Stimulated activated CD8-positive, alpha-beta memory T cell treated with anti-CD3 and anti-CD28 coated beads, Interleukin-7, amount 100 ng/mL, for 48 hours (primary cell): ENCODE measurements around the gene P2RY2.

ENCODE experiments used
- DNase-seq, 2 donors: peaks; one replicate each; pipeline ENCODE4 v3.0.0-alpha.2; 2020; ENCODE audit warnings: low read depth in 1 of 2; ENCODE audit errors: extremely low read depth in 1 of 2

Gene P2RY2

GRCh38 chr11:73204711-73205121 lies 13.4 kb upstream of the P2RY2 start:
- DNase-seq = no peak

GRCh38 chr11:73205661-73206343 lies 12.3 kb upstream of the P2RY2 start:
- no peak for DNase-seq

- no peak for DNase-seq
These were observed 11.3 kb upstream of the P2RY2 start for GRCh38 chr11:73206801-73207200.

- DNase-seq = no peak
These were observed 8.2 kb upstream of the P2RY2 start for GRCh38 chr11:73209892-73210291.

- DNase-seq = no peak
These were observed 7.0 kb upstream of the P2RY2 start for GRCh38 chr11:73210916-73211667.

- DNase-seq = no peak
These were observed 4.6 kb upstream of the P2RY2 start for GRCh38 chr11:73213196-73214143.

GRCh38 chr11:73215191-73216134 lies 2.6 kb upstream of the P2RY2 start:
- no peak for DNase-seq

- DNase-seq = no peak
These were observed 1.6 kb upstream of the P2RY2 start for GRCh38 chr11:73216465-73216864.

- no peak for DNase-seq
These were observed 811 bp upstream of the P2RY2 start for GRCh38 chr11:73217131-73217809.

GRCh38 chr11:73217810-73218105 lies 323 bp upstream of the P2RY2 start:
- no peak for DNase-seq

GRCh38 chr11:73218830-73219215 lies 742 bp downstream of the P2RY2 start:
- no peak for DNase-seq

- DNase-seq = no peak
These were observed 1.6 kb downstream of the P2RY2 start for GRCh38 chr11:73219396-73220285.

GRCh38 chr11:73221451-73221850 lies 3.4 kb downstream of the P2RY2 start:
- DNase-seq = no peak

DNA sequence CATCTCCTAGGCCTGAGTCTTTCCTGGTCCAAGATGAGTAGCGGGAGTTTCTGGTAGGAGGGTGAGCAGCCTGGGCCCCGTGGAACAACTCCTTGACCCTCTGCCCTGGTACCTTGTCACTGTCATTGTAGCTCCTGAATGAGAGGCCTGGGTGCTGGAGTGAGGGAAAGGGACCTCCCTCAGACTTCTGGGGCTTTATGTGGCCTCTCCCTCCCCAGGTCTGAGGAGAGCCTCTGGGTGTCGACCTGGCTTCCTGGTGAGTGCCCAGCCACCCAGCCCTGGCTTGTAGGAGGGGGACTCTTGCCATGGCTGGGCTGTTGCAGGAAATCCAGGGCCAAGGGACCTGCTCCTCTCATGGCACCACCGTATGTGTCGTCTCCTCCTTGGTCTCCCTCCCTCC lies 3.9 kb downstream of the P2RY2 start:
- DNase-seq = no peak

- DNase-seq = no peak
These were observed 6.1 kb downstream of the P2RY2 start for GRCh38 chr11:73223998-73224730.

DNA sequence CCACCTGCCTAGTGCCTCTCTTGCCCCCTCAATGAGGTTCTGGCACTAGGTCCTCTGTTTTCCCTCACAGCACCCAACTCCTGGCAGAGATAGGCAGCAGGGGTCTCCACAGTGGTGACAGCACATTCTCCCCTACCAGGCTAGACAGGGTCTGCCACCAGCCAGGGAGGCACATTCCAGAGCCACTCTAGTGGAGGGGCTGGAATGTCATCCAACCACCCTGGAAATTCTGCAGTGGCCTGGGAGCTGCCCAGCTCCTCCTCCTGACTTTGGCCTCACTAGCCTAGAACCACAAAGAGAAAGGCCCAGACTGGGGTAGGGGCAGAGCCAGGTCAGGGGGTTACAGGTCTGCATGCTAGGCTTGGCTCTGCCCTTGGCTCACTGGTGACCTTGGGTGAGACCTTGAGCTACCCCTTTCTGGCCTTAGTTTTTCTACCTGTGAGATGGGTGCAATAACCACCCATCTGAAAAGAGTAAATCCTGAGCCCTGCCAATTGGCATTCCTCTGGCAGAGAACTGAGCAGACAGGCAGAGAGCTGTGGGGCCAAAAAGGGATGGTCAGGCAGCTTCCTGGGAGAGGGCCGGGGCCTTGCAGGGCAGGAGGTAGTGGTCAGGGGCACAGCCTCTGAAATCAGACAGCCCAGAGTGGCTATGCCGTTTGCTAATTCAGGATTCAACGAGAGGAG lies 7.1 kb downstream of the P2RY2 start:
- no peak for DNase-seq

DNA sequence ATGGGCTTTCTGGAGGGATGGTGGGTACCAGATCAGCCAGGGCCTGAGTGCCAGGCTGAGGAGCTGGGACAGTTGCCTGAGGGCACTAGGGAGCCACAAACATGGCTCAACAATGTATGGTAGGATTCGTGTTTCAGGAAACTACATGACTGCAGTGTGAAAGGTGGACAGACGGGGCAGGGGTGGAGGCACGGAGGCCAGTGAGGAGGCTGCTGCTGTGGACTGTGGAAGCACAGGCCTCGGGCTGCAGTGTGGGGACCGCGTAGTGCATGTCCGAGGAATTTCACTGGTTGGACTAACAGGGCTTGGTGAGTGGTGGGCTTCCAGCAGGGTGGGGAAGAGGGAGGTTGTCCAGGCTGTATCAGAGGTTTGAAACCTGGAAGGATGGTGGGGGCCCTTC lies 7.8 kb downstream of the P2RY2 start:
- DNase-seq = no peak
